Keratinocyte (primary cell): ENCODE data around the gene WNT10A. TPM values are rescaled to one million over a fixed set of nuclear protein-coding genes. Genes with fewer than 3 reads are reported as not detected.

Experiments used
- DNase-seq: peaks from one replicate; pipeline ENCODE4 v3.0.0-alpha.2; 2011; ENCODE audit warnings: low read depth, missing footprints, low spot score
- FAIRE-seq: peaks from 2 replicates; lab custom pipeline; 2011; peaks lifted over from hg19 to GRCh38; lab: Jason Lieb, UNC
- H2AFZ ChIP-seq: 2 replicates; pipeline ENCODE4 v1.6.0; 2012; ENCODE audit warnings: low read length, control low read depth, inconsistent platforms; ENCODE audit not compliant: control insufficient read depth
- H3K27ac ChIP-seq: 2 replicates; pipeline ENCODE4 v1.5.1; 2011; ENCODE audit warnings: low read length; ENCODE audit not compliant: control insufficient read depth, insufficient read depth
- H3K27me3 ChIP-seq: 3 replicates; pipeline ENCODE4 v1.6.0; 2011; ENCODE audit warnings: low read length; ENCODE audit not compliant: control insufficient read depth, insufficient read depth; ENCODE audit errors: extremely low read depth
- H3K36me3 ChIP-seq, 2 experiments: 2 replicates in 1 of 2; 3 replicates in 1 of 2; pipeline ENCODE4 v1.5.1; 2011; ENCODE audit warnings: low read length in 2 of 2, mild to moderate bottlenecking in 1 of 2; ENCODE audit not compliant: control insufficient read depth in 2 of 2, insufficient read depth in 2 of 2; ENCODE audit errors: extremely low read depth in 1 of 2
- H3K4me1 ChIP-seq: 3 replicates; pipeline ENCODE4 v1.5.1; 2011; ENCODE audit warnings: low read length; ENCODE audit not compliant: control insufficient read depth, insufficient read depth; ENCODE audit errors: extremely low read depth
- H3K4me2 ChIP-seq: 3 replicates; pipeline ENCODE4 v1.6.0; 2011; ENCODE audit warnings: low read depth, low read length; ENCODE audit not compliant: control insufficient read depth, insufficient read depth; ENCODE audit errors: extremely low read depth
- H3K4me3 ChIP-seq, 3 experiments: fragments of 200-600 bp in 1 of 3; sonication (generic) in 1 of 3; 2 replicates in 2 of 3; 3 replicates in 1 of 3; pipeline ENCODE4 v1.5.1; 2011 to 2016; ENCODE audit warnings: low read length in 3 of 3, mild to moderate bottlenecking in 3 of 3, control low read depth in 2 of 3, inconsistent platforms in 1 of 3, low read depth in 1 of 3, mixed read lengths in 1 of 3, mixed run types in 1 of 3, moderate library complexity in 1 of 3; ENCODE audit not compliant: control insufficient read depth in 2 of 3, insufficient read depth in 2 of 3; ENCODE audit errors: extremely low read depth in 1 of 3
- H3K79me2 ChIP-seq: 2 replicates; pipeline ENCODE4 v1.6.0; 2012; ENCODE audit warnings: low read length; ENCODE audit not compliant: control insufficient read depth, insufficient read depth
- H3K9ac ChIP-seq: 3 replicates; pipeline ENCODE4 v1.6.0; 2011; ENCODE audit warnings: low read length; ENCODE audit not compliant: control insufficient read depth, insufficient read depth; ENCODE audit errors: extremely low read depth
- H3K9me1 ChIP-seq: 3 replicates; pipeline ENCODE4 v1.6.0; 2011; ENCODE audit warnings: low read length; ENCODE audit not compliant: control insufficient read depth, insufficient read depth; ENCODE audit errors: extremely low read depth
- H3K9me3 ChIP-seq: 2 replicates; pipeline ENCODE4 v1.5.1; 2012; ENCODE audit warnings: low read depth, low read length; ENCODE audit not compliant: control insufficient read depth
- H4K20me1 ChIP-seq: 3 replicates; pipeline ENCODE4 v1.6.0; 2011; ENCODE audit warnings: low read length; ENCODE audit not compliant: control insufficient read depth, insufficient read depth; ENCODE audit errors: extremely low read depth
- EZH2 ChIP-seq: IDR thresholded peaks from one replicate; pipeline ENCODE4 v1.6.1; 2012; ENCODE audit warnings: inconsistent platforms, mild to moderate bottlenecking, low read length, moderate library complexity
- dilution Hi-C: fragments of 300-500 bp; cut with MboI; formaldehyde crosslinking; loops from one replicate; pipeline ENCODE4 v1.7.0; 2020; ENCODE audit warnings: low sequenced_read_pairs; ENCODE audit not compliant: extremely low pct_ligation_motif_present
- polyA plus RNA-seq, 5 experiments: library from polyadenylated mRNA; depleted of rRNA in 3 of 5; stranded (reverse) in 3 of 5; stranded (forward) in 1 of 5; unstranded in 1 of 5; fragments of >200 nt; gene quantifications; 1 replicate in 1 of 5; 2 replicates in 3 of 5; 3 replicates in 1 of 5; pipeline versions ENCODE4 v1.2.1 to v1.2.3, GENCODE V29; 2011 to 2012; ENCODE audit warnings: missing spikeins in 2 of 5, low read depth in 1 of 5, low replicate concordance in 1 of 5
- TF ChIP-seq, protein P1 (sequence below), 3 experiments: IDR thresholded peaks in 1 of 3; conservative IDR thresholded peaks in 1 of 3; optimal IDR thresholded peaks in 1 of 3; 2 replicates in 2 of 3; 3 replicates in 1 of 3; pipeline versions ENCODE3 to v1.5.1; 2011; ENCODE audit warnings: low read length in 3 of 3, mild to moderate bottlenecking in 3 of 3, moderate library complexity in 2 of 3, control low read depth in 1 of 3, inconsistent platforms in 1 of 3; ENCODE audit not compliant: insufficient read depth in 2 of 3; ENCODE audit errors: extremely low read depth in 1 of 3

Gene WNT10A
- polyA plus RNA-seq, 1 donor (not counting 4 experiments of a cell fraction or from before 2014, with no cell fraction given), result 2.1 TPM

DNA sequence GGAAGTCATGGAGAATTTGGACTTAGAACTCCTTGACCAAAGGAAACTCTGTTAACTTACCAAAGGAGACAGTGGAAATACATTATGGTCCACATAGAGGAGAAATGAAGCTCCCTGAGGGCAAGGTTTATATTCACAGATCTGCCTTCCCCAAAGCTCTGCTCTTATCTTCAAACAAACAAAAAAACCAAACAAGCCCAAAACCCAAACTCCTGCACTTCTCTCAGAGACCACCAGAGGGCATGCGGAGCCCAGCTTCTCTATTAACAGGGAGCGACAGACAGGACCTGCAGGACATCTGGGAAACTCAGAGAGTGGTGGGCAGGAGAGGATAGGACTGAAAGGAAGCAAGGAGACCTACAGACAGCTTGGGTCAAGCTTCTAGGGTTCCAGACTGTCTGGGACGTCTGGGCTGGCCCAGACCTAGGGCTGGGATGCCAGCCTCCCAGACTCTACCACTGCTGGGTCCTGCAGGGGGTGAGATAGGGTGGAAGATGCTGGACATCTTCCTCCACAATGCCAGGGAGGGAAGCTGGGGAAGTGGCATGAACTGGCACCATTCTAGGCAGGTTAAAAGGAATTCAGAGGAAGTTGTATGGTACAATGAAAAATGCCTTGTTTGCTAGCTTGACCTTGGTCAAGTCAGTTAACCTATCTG is 4.0 kb upstream of the WNT10A start:
- H3K9me1 ChIP-seq, result no peaks in the 10 kb centered on the region
- no peaks in the 10 kb centered on the region for H3K79me2 ChIP-seq
- no peak overlapping the region for H2AFZ ChIP-seq
- peaks cover 18% of the 10 kb centered on the region for H3K4me1 ChIP-seq
- DNase-seq, result no peak
- TF ChIP-seq, protein P1, sequence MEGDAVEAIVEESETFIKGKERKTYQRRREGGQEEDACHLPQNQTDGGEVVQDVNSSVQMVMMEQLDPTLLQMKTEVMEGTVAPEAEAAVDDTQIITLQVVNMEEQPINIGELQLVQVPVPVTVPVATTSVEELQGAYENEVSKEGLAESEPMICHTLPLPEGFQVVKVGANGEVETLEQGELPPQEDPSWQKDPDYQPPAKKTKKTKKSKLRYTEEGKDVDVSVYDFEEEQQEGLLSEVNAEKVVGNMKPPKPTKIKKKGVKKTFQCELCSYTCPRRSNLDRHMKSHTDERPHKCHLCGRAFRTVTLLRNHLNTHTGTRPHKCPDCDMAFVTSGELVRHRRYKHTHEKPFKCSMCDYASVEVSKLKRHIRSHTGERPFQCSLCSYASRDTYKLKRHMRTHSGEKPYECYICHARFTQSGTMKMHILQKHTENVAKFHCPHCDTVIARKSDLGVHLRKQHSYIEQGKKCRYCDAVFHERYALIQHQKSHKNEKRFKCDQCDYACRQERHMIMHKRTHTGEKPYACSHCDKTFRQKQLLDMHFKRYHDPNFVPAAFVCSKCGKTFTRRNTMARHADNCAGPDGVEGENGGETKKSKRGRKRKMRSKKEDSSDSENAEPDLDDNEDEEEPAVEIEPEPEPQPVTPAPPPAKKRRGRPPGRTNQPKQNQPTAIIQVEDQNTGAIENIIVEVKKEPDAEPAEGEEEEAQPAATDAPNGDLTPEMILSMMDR (optimal IDR thresholded peaks at IDR 0.05 in 1 of 3, IDR thresholded peaks at IDR 0.05 in 1 of 3, conservative IDR thresholded peaks at IDR 0.05 in 1 of 3; ENCODE audit: extremely low read depth in 1 of 3, insufficient read depth in 2 of 3, low read length in 3 of 3), result peak in 2 of 3 experiments; percentile 88 to 96
- TF ChIP-seq EZH2, result no peak
- no peak overlapping the region for H3K4me3 ChIP-seq
- no peak overlapping the region for H3K9ac ChIP-seq
- peak; percentile 62 for FAIRE-seq
- H3K4me2 ChIP-seq, result no peak overlapping the region
- H3K27me3 ChIP-seq, result peaks cover 14% of the 10 kb centered on the region
- H3K36me3 ChIP-seq, result no peaks in the 10 kb centered on the region
- H3K9me3 ChIP-seq, result no peaks in the 10 kb centered on the region
- H4K20me1 ChIP-seq, result no peaks in the 10 kb centered on the region
- H3K27ac ChIP-seq, result no peak overlapping the region
- dilution Hi-C loops, result no loop called here

DNA sequence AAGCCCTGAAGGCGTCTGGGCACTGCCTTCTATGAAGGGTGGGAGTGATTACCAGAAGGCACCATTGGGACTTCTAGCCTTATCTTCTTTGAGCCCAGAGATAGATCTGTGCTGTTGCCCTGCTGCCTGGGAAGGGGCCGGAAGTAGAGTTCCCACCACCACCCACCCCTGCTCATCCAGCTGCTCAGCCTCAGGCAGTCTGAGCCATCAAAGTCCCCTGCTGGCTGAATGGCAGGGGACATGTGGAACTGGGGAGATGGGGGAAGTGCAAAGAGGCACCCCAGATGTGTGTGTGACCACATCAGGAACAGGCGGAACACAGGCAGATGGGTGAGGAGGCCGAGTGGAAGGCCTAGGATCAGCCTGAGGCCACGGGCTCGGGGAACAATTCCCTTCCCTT is 3.3 kb upstream of the WNT10A start:
- Histone ChIP-seq H3K27me3 (peaks cover 14% of the 10 kb centered on the region), H3K4me3 (no peak overlapping the region), H3K36me3 (no peaks in the 10 kb centered on the region), H3K79me2 (no peaks in the 10 kb centered on the region), H3K9me3 (no peaks in the 10 kb centered on the region), H3K9me1 (no peaks in the 10 kb centered on the region), H2AFZ (no peak overlapping the region), H3K9ac (no peak overlapping the region), H4K20me1 (no peaks in the 10 kb centered on the region), H3K4me1 (peaks cover 24% of the 10 kb centered on the region), H3K27ac (no peak overlapping the region), H3K4me2 (no peak overlapping the region)
- dilution Hi-C loops, result no loop called here
- TF ChIP-seq, protein P1 (optimal IDR thresholded peaks at IDR 0.05 in 1 of 3, IDR thresholded peaks at IDR 0.05 in 1 of 3, conservative IDR thresholded peaks at IDR 0.05 in 1 of 3; ENCODE audit: extremely low read depth in 1 of 3, insufficient read depth in 2 of 3, low read length in 3 of 3), result no peak
- TF ChIP-seq EZH2, result no peak
- no peak for DNase-seq
- FAIRE-seq, result no peak
